ENCODE results near the gene KRTAP10-2. TPM values are rescaled to one million over a fixed set of nuclear protein-coding genes. Genes with fewer than 3 reads are reported as not detected.

KRTAP10-2 gene
- total RNA-seq, 1 donor from 2014 or later: not detected

- peaks cover 5% of the 10 kb centered on the region for H3K4me1 Mint-ChIP-seq (ENCODE audit: low read depth)
- H3K9me3 Mint-ChIP-seq (ENCODE audit: low read depth): no peaks in the 10 kb centered on the region
- no peak overlapping the region for H3K27ac Mint-ChIP-seq (ENCODE audit: unreplicated experiment)
- no peaks in the 10 kb centered on the region for H3K36me3 Mint-ChIP-seq (ENCODE audit: low read depth)
- no peak for TF ChIP-seq CTCF (IDR thresholded peaks at IDR 0.05)
- DNase-seq (ENCODE audit: low spot score): peak; percentile 74
- H3K4me3 Mint-ChIP-seq (ENCODE audit: unreplicated experiment): no peak overlapping the region
- peaks cover 9% of the 10 kb centered on the region for H3K27me3 Mint-ChIP-seq (ENCODE audit: low read depth)
Measured at GRCh38 chr21:44525391-44526095, 25.8 kb downstream of the KRTAP10-2 start.

- Mint-ChIP-seq H3K27ac (ENCODE audit: unreplicated experiment) (no peak overlapping the region), H3K4me3 (ENCODE audit: unreplicated experiment) (no peak overlapping the region), H3K4me1 (ENCODE audit: low read depth) (peaks cover 7% of the 10 kb centered on the region), H3K9me3 (ENCODE audit: low read depth) (no peaks in the 10 kb centered on the region), H3K27me3 (ENCODE audit: low read depth) (peaks cover 4% of the 10 kb centered on the region), H3K36me3 (ENCODE audit: low read depth) (no peaks in the 10 kb centered on the region)
- no peak for DNase-seq (ENCODE audit: low spot score)
- TF ChIP-seq CTCF (IDR thresholded peaks at IDR 0.05): no peak
Measured at GRCh38 chr21:44524414-44525371, 26.6 kb downstream of the KRTAP10-2 start.

DNA sequence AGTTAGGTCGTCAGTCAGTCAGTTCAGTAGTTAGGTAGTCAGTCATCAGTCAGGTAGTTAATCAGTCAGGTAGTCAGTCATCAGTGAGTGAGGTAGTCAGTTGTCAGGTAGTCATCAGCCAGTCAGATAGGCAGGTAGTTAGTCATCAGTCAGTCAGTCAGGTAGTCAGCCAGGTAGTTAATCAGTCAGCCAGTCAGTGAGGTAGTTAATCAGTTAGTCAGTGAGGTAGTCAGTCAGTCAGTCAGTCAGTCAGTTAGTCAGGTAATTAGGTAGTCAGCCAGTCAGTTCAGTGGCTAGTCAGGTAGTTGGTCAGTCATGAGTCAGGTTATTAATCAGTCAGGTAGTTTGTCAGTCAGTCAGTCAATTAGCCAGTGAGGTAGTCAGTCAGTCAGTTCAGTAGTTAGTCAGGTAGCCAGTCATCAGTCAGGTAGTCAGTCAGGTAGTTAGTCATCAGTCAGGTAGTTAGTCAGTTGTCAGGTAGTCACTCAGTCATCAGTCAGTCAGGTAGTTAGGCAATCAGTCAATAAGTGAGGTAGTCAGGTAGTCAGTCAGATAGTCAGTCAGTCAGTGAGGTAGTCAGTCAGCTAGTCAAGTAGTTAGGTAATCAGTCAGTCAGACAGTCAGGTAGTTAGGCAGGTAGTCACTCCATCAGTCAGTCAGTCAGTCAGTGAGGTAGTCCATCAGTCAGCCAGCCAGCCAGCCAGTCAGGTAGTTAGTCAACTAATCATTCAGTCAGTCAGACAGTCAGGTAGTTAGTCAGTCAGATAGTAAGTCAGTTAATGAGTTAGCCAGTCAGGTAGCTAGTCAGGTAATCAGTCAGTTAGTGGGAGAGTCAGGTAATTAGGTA, 27.5 kb downstream of the KRTAP10-2 start:
- no peak overlapping the region for H3K27ac Mint-ChIP-seq (ENCODE audit: unreplicated experiment)
- peaks cover 4% of the 10 kb centered on the region for H3K27me3 Mint-ChIP-seq (ENCODE audit: low read depth)
- H3K4me3 Mint-ChIP-seq (ENCODE audit: unreplicated experiment): no peak overlapping the region

GRCh38 chr21:44522753-44523204, 28.5 kb downstream of the KRTAP10-2 start:
- Mint-ChIP-seq H3K27ac (ENCODE audit: unreplicated experiment) (no peak overlapping the region), H3K4me3 (ENCODE audit: unreplicated experiment) (no peak overlapping the region), H3K27me3 (ENCODE audit: low read depth) (peaks cover 5% of the 10 kb centered on the region), H3K36me3 (ENCODE audit: low read depth) (no peaks in the 10 kb centered on the region), H3K4me1 (ENCODE audit: low read depth) (peaks cover 7% of the 10 kb centered on the region), H3K9me3 (ENCODE audit: low read depth) (no peaks in the 10 kb centered on the region)
- TF ChIP-seq CTCF (IDR thresholded peaks at IDR 0.05): no peak
- DNase-seq (ENCODE audit: low spot score): no peak

More for the DNA sequence above, 27.5 kb downstream of the KRTAP10-2 start:
- Mint-ChIP-seq H3K36me3 (ENCODE audit: low read depth) (no peaks in the 10 kb centered on the region), H3K9me3 (ENCODE audit: low read depth) (no peaks in the 10 kb centered on the region), H3K4me1 (ENCODE audit: low read depth) (peaks cover 7% of the 10 kb centered on the region)
- DNase-seq (ENCODE audit: low spot score): peak; percentile 22
- no peak for TF ChIP-seq CTCF (IDR thresholded peaks at IDR 0.05)

All from chondrocyte (in vitro differentiated cells).